ENCODE data around the gene C19orf67.
A peak's percentile ranks its signal among the peaks of the same experiment; 100 is the strongest.

Gene C19orf67

DNA sequence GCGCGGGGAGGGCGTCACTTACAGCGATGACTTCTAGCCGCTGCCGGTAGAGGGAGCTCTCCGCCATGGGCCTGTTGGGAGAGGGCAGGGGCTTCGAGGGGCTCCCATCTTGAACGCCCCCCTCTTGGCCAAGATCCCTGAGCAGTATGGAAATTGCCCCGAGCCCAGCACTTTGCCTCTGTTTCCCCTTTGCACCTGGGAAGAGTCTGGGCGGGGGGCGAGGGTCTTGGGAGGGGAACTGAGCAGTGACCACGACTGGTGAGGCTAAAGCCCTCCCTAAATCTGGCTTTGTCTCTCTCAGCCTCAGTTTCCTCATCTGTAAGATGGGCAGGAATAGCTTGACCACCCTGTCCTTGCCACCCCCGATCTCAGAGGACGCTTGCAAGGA is 26.5 kb downstream of the C19orf67 start:
- Histone ChIP-seq H3K23ac (ENCODE audit: low read length) (no peak overlapping the region), H3K18ac (ENCODE audit: low read length) (no peak overlapping the region), H3K14ac (ENCODE audit: low read length) (no peak overlapping the region)

DNA sequence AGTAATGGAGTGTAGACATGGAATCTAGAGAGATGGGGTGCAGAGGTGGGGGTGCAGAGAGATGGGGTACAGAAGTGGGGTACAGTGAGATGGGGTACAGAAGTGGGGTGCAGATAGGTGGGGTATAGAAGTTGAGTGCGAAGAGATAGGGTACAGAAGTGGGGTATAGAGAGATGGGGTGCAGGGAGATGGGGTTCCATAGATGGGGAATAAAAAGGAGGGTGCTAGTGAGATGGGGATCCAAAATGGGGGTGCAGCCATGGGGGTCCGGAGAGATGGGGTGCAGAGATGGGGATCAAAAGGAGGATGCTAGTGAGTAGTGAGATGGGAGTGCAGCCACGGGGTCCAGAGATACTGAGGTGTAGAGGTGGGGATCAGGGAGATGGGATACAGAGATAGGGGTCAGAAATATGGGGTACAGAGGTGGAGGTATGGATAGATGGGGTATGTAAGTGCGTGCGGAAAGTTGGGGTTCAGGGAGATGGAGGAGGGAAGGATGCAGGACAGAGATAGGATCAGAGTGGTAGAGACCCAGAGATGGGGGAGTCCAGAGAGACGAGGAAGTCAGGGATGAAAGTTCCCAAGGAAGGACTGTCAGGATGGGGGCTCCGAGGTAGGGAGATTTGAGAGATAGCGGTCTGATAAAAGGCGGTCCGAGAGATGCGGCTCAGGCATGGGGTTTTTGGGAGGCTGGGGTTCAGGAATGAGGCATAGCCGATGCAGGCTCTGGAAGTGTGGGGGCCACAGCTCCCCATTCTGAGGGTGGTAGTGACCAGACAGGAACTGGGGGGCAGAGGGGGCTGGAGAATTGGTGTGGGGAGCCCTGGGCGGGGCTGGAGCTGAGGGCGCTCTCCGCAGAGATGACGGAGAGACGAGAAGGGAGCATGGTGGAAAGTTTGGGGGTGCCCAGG is 27.1 kb downstream of the C19orf67 start:
- no peaks in the 10 kb centered on the region for H3K79me2 ChIP-seq (ENCODE audit: control insufficient read depth, insufficient read depth, low read length, poor library complexity)
- peaks cover 3% of the 10 kb centered on the region for H3K27me3 ChIP-seq (ENCODE audit: insufficient read depth, low read length)
- H3K4me2 ChIP-seq (ENCODE audit: low read length): no peak overlapping the region
- no peak overlapping the region for H3K4ac ChIP-seq (ENCODE audit: low read depth, low read length)
- no peak overlapping the region for H2BK5ac ChIP-seq (ENCODE audit: low read depth, low read length, poor library complexity)
- no peaks in the 10 kb centered on the region for H3K9me3 ChIP-seq (ENCODE audit: insufficient read depth, low read depth, low read length)
- H4K12ac ChIP-seq (ENCODE audit: low read depth, low read length): no peak overlapping the region
- 100% methylated on average over 3 of the region's 17 CpGs for WGBS (ENCODE audit: extremely low coverage, insufficient coverage, insufficient read length)
- peaks cover 0 to 7% of the 10 kb centered on the region in 2 experiments for H3K4me1 ChIP-seq (ENCODE audit: control insufficient read depth in 1 of 2, insufficient read depth in 2 of 2, low read length in 2 of 2)
- peaks cover 3% of the 10 kb centered on the region for H3K79me1 ChIP-seq (ENCODE audit: low read length)
- H2BK120ac ChIP-seq (ENCODE audit: insufficient read depth, low read length, poor library complexity): no peak overlapping the region
- no peak overlapping the region for H3K18ac ChIP-seq (ENCODE audit: low read length)
- H2AFZ ChIP-seq (ENCODE audit: insufficient read depth, low read length, poor library complexity): no peak overlapping the region
- H3K27ac ChIP-seq (ENCODE audit: low read depth, low read length): no peak overlapping the region
- no peaks in the 10 kb centered on the region for H3K36me3 ChIP-seq (ENCODE audit: control insufficient read depth in 1 of 2, insufficient read depth in 2 of 2, low read length in 2 of 2)
- no peak overlapping the region for H3K4me3 ChIP-seq (ENCODE audit: low read depth, low read length)
- H3K14ac ChIP-seq (ENCODE audit: low read length): no peak overlapping the region
- no peak overlapping the region for H4K91ac ChIP-seq (ENCODE audit: low read depth, low read length)
- H4K8ac ChIP-seq (ENCODE audit: low read depth, low read length): no peak overlapping the region
- H3K23ac ChIP-seq (ENCODE audit: low read length): no peak overlapping the region
- no peak overlapping the region for H3K9ac ChIP-seq (ENCODE audit: low read length)
- no peak overlapping the region for H2AK5ac ChIP-seq (ENCODE audit: low read length)
- no peak overlapping the region for H2BK12ac ChIP-seq (ENCODE audit: low read length)
- no peak for DNase-seq

More for the DNA sequence above, 26.5 kb downstream of the C19orf67 start:
- Histone ChIP-seq H3K27me3 (ENCODE audit: insufficient read depth, low read length) (peaks cover 3% of the 10 kb centered on the region), H3K27ac (ENCODE audit: low read depth, low read length) (no peak overlapping the region), H3K79me2 (ENCODE audit: control insufficient read depth, insufficient read depth, low read length, poor library complexity) (no peaks in the 10 kb centered on the region), H3K4me2 (ENCODE audit: low read length) (no peak overlapping the region), H3K79me1 (ENCODE audit: low read length) (peaks cover 3% of the 10 kb centered on the region), H3K4ac (ENCODE audit: low read depth, low read length) (no peak overlapping the region), H2BK5ac (ENCODE audit: low read depth, low read length, poor library complexity) (no peak overlapping the region), H4K8ac (ENCODE audit: low read depth, low read length) (no peak overlapping the region), H2AK5ac (ENCODE audit: low read length) (no peak overlapping the region), H3K9ac (ENCODE audit: low read length) (no peak overlapping the region), H4K91ac (ENCODE audit: low read depth, low read length) (no peak overlapping the region), H2BK120ac (ENCODE audit: insufficient read depth, low read length, poor library complexity) (no peak overlapping the region), H2AFZ (ENCODE audit: insufficient read depth, low read length, poor library complexity) (no peak overlapping the region), H3K4me1 (ENCODE audit: control insufficient read depth in 1 of 2, insufficient read depth in 2 of 2, low read length in 2 of 2) (peaks cover 0 to 7% of the 10 kb centered on the region in 2 experiments), H4K12ac (ENCODE audit: low read depth, low read length) (no peak overlapping the region), H3K9me3 (ENCODE audit: insufficient read depth, low read depth, low read length) (no peaks in the 10 kb centered on the region), H3K36me3 (ENCODE audit: control insufficient read depth in 1 of 2, insufficient read depth in 2 of 2, low read length in 2 of 2) (no peaks in the 10 kb centered on the region), H2BK12ac (ENCODE audit: low read length) (no peak overlapping the region), H3K4me3 (ENCODE audit: low read depth, low read length) (no peak overlapping the region)
- WGBS (ENCODE audit: extremely low coverage, insufficient coverage, insufficient read length): no CpG with 5 or more reads among the region's 15 CpGs
- DNase-seq: no peak

DNA sequence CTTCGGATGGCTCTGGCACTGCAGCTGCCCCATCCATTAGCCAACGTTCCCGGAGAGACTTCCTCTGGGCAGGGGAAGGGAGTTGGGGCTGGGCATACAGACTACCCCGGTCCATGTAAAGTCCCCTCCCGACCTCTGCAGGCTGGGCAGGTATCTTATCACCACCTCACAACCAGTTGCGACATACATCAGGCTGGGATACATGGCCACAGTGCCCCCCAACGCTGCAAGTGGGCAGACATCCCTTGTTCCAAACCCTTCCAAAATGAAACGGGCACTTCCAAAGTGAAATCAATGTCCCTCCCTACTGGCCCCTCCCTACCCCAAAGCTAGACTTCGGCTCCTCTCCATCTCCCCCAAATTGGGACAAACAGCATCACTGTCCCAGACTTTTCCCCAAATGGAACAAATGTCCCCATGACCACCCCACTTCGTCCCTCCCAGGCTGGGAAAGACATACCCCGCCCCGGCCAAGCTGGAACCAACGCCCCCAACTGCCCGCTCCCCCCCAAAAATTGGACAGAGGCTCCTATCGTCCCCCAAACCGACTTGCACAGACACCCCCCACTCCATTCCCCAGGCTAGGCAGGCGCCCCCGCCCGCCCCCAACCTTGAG is 28.7 kb downstream of the C19orf67 start:
- Histone ChIP-seq H3K79me1 (ENCODE audit: low read length) (peaks cover 3% of the 10 kb centered on the region), H2BK12ac (ENCODE audit: low read length) (no peak overlapping the region), H3K14ac (ENCODE audit: low read length) (no peak overlapping the region), H2BK120ac (ENCODE audit: insufficient read depth, low read length, poor library complexity) (no peak overlapping the region), H3K27me3 (ENCODE audit: insufficient read depth, low read length) (peaks cover 3% of the 10 kb centered on the region), H2BK5ac (ENCODE audit: low read depth, low read length, poor library complexity) (no peak overlapping the region), H2AFZ (ENCODE audit: insufficient read depth, low read length, poor library complexity) (no peak overlapping the region), H4K91ac (ENCODE audit: low read depth, low read length) (no peak overlapping the region), H3K4me3 (ENCODE audit: low read depth, low read length) (no peak overlapping the region), H3K4me1 (ENCODE audit: control insufficient read depth in 1 of 2, insufficient read depth in 2 of 2, low read length in 2 of 2) (peaks cover 0 to 6% of the 10 kb centered on the region in 2 experiments), H4K8ac (ENCODE audit: low read depth, low read length) (no peak overlapping the region), H3K4me2 (ENCODE audit: low read length) (peak overlapping the region; percentile 61), H3K18ac (ENCODE audit: low read length) (no peak overlapping the region), H4K12ac (ENCODE audit: low read depth, low read length) (no peak overlapping the region), H3K23ac (ENCODE audit: low read length) (no peak overlapping the region), H3K9ac (ENCODE audit: low read length) (no peak overlapping the region), H2AK5ac (ENCODE audit: low read length) (no peak overlapping the region), H3K36me3 (ENCODE audit: control insufficient read depth in 1 of 2, insufficient read depth in 2 of 2, low read length in 2 of 2) (no peaks in the 10 kb centered on the region), H3K9me3 (ENCODE audit: insufficient read depth, low read depth, low read length) (no peaks in the 10 kb centered on the region), H3K27ac (ENCODE audit: low read depth, low read length) (no peak overlapping the region), H3K79me2 (ENCODE audit: control insufficient read depth, insufficient read depth, low read length, poor library complexity) (no peaks in the 10 kb centered on the region), H3K4ac (ENCODE audit: low read depth, low read length) (no peak overlapping the region)
- WGBS (ENCODE audit: extremely low coverage, insufficient coverage, insufficient read length): no CpG with 5 or more reads among the region's 19 CpGs
- DNase-seq: no peak

DNA sequence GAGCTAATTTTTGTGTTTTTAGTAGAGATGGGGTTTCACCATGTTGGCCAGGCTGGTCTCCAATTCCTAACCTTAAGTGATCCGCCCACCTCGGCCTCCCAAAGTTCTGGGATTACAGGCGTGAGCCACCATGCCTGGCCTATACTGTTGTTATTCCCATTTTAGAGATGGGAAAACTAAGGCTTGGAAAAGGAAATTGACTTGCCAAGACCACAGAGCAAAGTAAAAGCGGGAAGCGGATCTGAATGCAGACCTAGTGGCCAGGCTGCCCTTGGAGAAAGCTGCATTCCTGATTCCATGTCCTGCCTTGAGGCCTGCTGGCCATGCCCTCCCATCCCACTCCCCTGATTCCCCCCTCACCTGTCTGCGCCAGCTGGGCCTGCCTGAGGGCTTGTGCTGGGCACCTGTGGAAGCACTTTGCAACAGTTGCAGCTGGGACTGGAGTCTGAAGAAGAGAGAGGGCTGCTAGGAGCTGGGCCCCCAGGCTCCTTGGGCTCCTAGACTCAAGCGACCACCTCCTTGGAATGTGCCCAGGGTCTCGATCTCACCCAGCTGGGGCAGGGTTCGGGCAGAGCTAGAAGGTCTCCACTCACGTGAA is 29.4 kb downstream of the C19orf67 start:
- H3K4ac ChIP-seq (ENCODE audit: low read depth, low read length): no peak overlapping the region
- no peak overlapping the region for H3K18ac ChIP-seq (ENCODE audit: low read length)
- peaks cover 3% of the 10 kb centered on the region for H3K27me3 ChIP-seq (ENCODE audit: insufficient read depth, low read length)
- H4K91ac ChIP-seq (ENCODE audit: low read depth, low read length): no peak overlapping the region
- H3K9ac ChIP-seq (ENCODE audit: low read length): no peak overlapping the region
- peaks cover 0 to 3% of the 10 kb centered on the region in 2 experiments for H3K4me1 ChIP-seq (ENCODE audit: control insufficient read depth in 1 of 2, insufficient read depth in 2 of 2, low read length in 2 of 2)
- H3K79me2 ChIP-seq (ENCODE audit: control insufficient read depth, insufficient read depth, low read length, poor library complexity): no peaks in the 10 kb centered on the region
- H4K8ac ChIP-seq (ENCODE audit: low read depth, low read length): no peak overlapping the region
- no peak overlapping the region for H2BK5ac ChIP-seq (ENCODE audit: low read depth, low read length, poor library complexity)
- DNase-seq: no peak
- no peak overlapping the region for H3K23ac ChIP-seq (ENCODE audit: low read length)
- no CpG with 5 or more reads among the region's 10 CpGs for WGBS (ENCODE audit: extremely low coverage, insufficient coverage, insufficient read length)
- H3K36me3 ChIP-seq (ENCODE audit: control insufficient read depth in 1 of 2, insufficient read depth in 2 of 2, low read length in 2 of 2): no peaks in the 10 kb centered on the region
- no peak overlapping the region for H3K4me2 ChIP-seq (ENCODE audit: low read length)
- no peaks in the 10 kb centered on the region for H3K79me1 ChIP-seq (ENCODE audit: low read length)
- no peak overlapping the region for H2AK5ac ChIP-seq (ENCODE audit: low read length)
- no peak overlapping the region for H3K14ac ChIP-seq (ENCODE audit: low read length)
- H3K4me3 ChIP-seq (ENCODE audit: low read depth, low read length): no peak overlapping the region
- H4K12ac ChIP-seq (ENCODE audit: low read depth, low read length): no peak overlapping the region
- H2BK120ac ChIP-seq (ENCODE audit: insufficient read depth, low read length, poor library complexity): no peak overlapping the region
- no peak overlapping the region for H2BK12ac ChIP-seq (ENCODE audit: low read length)
- H3K27ac ChIP-seq (ENCODE audit: low read depth, low read length): no peak overlapping the region
- H2AFZ ChIP-seq (ENCODE audit: insufficient read depth, low read length, poor library complexity): no peak overlapping the region
- H3K9me3 ChIP-seq (ENCODE audit: insufficient read depth, low read depth, low read length): no peaks in the 10 kb centered on the region

Data from trophoblast cell (in vitro differentiated cells and primary cell).